Skeletal muscle tissue (tissue), 4 donors: ENCODE data around the gene ZSWIM4. TPM values are rescaled to one million over a fixed set of nuclear protein-coding genes. Genes with fewer than 3 reads are reported as not detected.

Experiments
- H3K27ac ChIP-seq: one replicate; pipeline ENCODE4 v1.7.0; 2013; ENCODE audit warnings: mild to moderate bottlenecking, low read depth, low read length, inconsistent platforms
- H3K27me3 ChIP-seq, 3 donors: one replicate each; pipeline ENCODE4 v1.7.0; 2013; ENCODE audit warnings: low read length in 3 of 3; ENCODE audit not compliant: control insufficient read depth in 3 of 3, insufficient read depth in 3 of 3
- H3K36me3 ChIP-seq, 3 donors: one replicate each; pipeline ENCODE4 v1.7.0; 2013; ENCODE audit warnings: low read length in 3 of 3; ENCODE audit not compliant: control insufficient read depth in 3 of 3, insufficient read depth in 3 of 3
- H3K4me1 ChIP-seq, 3 donors: one replicate each; pipeline ENCODE4 v1.7.0; 2013; ENCODE audit warnings: low read length in 3 of 3, mild to moderate bottlenecking in 3 of 3; ENCODE audit not compliant: control insufficient read depth in 3 of 3, insufficient read depth in 3 of 3
- H3K4me3 ChIP-seq, 3 donors: one replicate each; pipeline ENCODE4 v1.7.0; 2013; ENCODE audit warnings: low read length in 3 of 3
- H3K9ac ChIP-seq, 3 donors: one replicate each; pipeline ENCODE4 v1.7.0; 2013; ENCODE audit warnings: low read length in 3 of 3, mild to moderate bottlenecking in 3 of 3, moderate library complexity in 2 of 3, low read depth in 1 of 3
- H3K9me3 ChIP-seq, 3 donors: one replicate each; pipeline ENCODE4 v1.7.0; 2013; ENCODE audit warnings: low read length in 3 of 3; ENCODE audit not compliant: control insufficient read depth in 3 of 3
- total RNA-seq: library from RNA; depleted of rRNA; stranded (reverse); fragments of >200 nt; gene quantifications from one replicate; pipeline ENCODE4 v1.2.3, GENCODE V29; 2014
- donor health status: Osteomylitis.

ZSWIM4 gene
- total RNA-seq, 1 donor from 2014 or later = 2.6 TPM

- Histone ChIP-seq H3K9me3 (no peaks in the 10 kb centered on the region), H3K4me1 (no peaks in the 10 kb centered on the region), H3K36me3 (peaks cover 2 to 13% (median 5%) of the 10 kb centered on the region in 3 donors), H3K27ac (no peak overlapping the region), H3K4me3 (no peak overlapping the region), H3K27me3 (no peaks in the 10 kb centered on the region), H3K9ac (no peak overlapping the region)
Measured at GRCh38 chr19:13804830-13805683, 9.8 kb downstream of the ZSWIM4 start.

DNA sequence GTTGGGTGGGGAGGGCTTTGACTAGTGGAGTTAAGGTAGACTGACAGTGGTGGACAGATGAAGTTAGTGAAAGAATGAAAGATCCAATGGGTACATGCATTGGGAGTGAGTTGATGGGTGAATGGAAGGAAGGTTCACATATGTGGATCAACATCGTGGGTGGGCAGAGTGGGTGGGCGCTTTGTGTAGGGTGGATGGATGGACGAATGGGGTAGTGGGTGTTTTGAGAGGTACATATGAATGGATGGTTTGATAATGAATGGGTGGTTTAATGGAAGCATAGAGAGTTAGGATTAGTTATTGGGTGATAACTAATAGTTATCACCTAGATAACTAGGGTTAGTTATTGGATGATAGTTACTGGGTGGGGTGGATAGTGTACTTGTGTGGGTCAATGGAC, 11.5 kb downstream of the ZSWIM4 start:
- Histone ChIP-seq H3K27ac (no peak overlapping the region), H3K9ac (no peak overlapping the region), H3K36me3 (peaks cover 2 to 13% (median 8%) of the 10 kb centered on the region in 3 donors), H3K9me3 (no peaks in the 10 kb centered on the region), H3K4me1 (no peaks in the 10 kb centered on the region), H3K27me3 (no peaks in the 10 kb centered on the region), H3K4me3 (no peak overlapping the region)

DNA sequence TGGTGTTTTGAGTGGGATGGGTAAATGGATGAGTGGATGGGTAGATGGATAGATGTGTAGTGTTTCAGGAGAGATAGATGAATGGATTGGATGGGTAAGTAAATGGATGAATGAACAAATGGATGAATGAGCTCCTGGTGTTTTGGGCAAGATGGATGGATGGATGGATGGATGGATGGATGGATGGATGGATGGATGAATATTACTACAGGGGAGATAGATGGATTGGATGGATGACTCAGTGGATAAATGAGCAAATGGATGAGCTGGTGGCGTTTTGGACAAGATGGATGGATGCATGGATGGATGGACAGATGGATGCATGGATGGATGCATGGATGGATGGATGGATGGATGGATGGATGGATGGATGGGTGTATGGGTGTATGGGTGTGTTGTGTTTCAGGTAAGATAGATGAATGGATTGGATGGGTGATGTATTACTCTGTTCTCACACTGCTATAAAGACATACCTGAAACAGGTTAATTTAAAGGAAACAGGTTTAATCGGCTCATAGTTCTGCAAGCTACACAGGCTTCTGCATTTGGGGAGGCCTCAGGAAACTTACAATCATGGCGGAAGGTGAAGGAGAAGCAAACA, 12.3 kb downstream of the ZSWIM4 start:
- Histone ChIP-seq H3K9ac (no peak overlapping the region), H3K9me3 (no peaks in the 10 kb centered on the region), H3K4me3 (no peak overlapping the region), H3K27me3 (no peaks in the 10 kb centered on the region), H3K4me1 (no peaks in the 10 kb centered on the region), H3K36me3 (peaks cover 2 to 13% (median 8%) of the 10 kb centered on the region in 3 donors), H3K27ac (no peak overlapping the region)

GRCh38 chr19:13808856-13809255, 13.6 kb downstream of the ZSWIM4 start:
- Histone ChIP-seq H3K27ac (no peak overlapping the region), H3K4me1 (no peaks in the 10 kb centered on the region), H3K27me3 (no peaks in the 10 kb centered on the region), H3K9me3 (no peaks in the 10 kb centered on the region), H3K4me3 (no peak overlapping the region), H3K9ac (no peak overlapping the region), H3K36me3 (peaks cover 2 to 16% (median 14%) of the 10 kb centered on the region in 3 donors)

- no peak overlapping the region for H3K27ac ChIP-seq
- no peaks in the 10 kb centered on the region for H3K27me3 ChIP-seq
- H3K4me3 ChIP-seq = no peak overlapping the region
- no peaks in the 10 kb centered on the region for H3K9me3 ChIP-seq
- no peak overlapping the region for H3K9ac ChIP-seq
- peaks cover 2 to 14% (median 13%) of the 10 kb centered on the region in 3 donors for H3K36me3 ChIP-seq
- H3K4me1 ChIP-seq = no peaks in the 10 kb centered on the region
Measured at GRCh38 chr19:13812544-13812943, 17.3 kb downstream of the ZSWIM4 start.

GRCh38 chr19:13813147-13813546, 17.9 kb downstream of the ZSWIM4 start:
- Histone ChIP-seq H3K36me3 (peaks cover 2 to 14% (median 12%) of the 10 kb centered on the region in 3 donors), H3K4me3 (no peak overlapping the region), H3K9ac (no peak overlapping the region), H3K9me3 (no peaks in the 10 kb centered on the region), H3K27me3 (no peaks in the 10 kb centered on the region), H3K27ac (no peak overlapping the region), H3K4me1 (no peaks in the 10 kb centered on the region)

DNA sequence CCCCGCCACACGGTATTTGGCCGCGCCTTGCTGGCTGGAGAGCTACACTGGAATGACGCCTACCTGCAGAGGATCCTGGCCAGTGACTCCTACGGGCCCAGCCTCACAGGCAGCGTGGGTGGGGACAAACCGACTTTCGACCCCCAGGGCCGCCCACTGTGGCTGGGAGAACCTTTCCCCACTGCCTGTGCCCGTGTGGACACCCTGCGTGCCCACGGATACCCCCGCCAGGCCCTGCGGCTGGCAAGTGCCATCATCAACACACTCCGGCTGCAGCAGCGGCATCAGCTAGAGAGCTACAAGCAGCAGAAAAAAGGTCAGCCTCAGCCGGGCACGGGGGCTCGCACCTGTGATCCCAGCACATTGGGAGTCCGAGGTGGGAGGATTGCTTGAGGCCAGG, 19.3 kb downstream of the ZSWIM4 start:
- H3K27me3 ChIP-seq = no peaks in the 10 kb centered on the region
- H3K9me3 ChIP-seq = no peaks in the 10 kb centered on the region
- peaks cover 0 to 11% (median 7%) of the 10 kb centered on the region in 3 donors for H3K36me3 ChIP-seq
- H3K4me1 ChIP-seq = no peaks in the 10 kb centered on the region
- no peak overlapping the region for H3K9ac ChIP-seq
- no peak overlapping the region for H3K27ac ChIP-seq
- no peak overlapping the region for H3K4me3 ChIP-seq

- no peaks in the 10 kb centered on the region for H3K4me1 ChIP-seq
- H3K4me3 ChIP-seq = no peak overlapping the region
- no peaks in the 10 kb centered on the region for H3K9me3 ChIP-seq
- H3K9ac ChIP-seq = no peak overlapping the region
- no peak overlapping the region for H3K27ac ChIP-seq
- peaks cover 0 to 7% (median 6%) of the 10 kb centered on the region in 3 donors for H3K36me3 ChIP-seq
- no peaks in the 10 kb centered on the region for H3K27me3 ChIP-seq
Measured at GRCh38 chr19:13817018-13817614, 21.9 kb downstream of the ZSWIM4 start.

DNA sequence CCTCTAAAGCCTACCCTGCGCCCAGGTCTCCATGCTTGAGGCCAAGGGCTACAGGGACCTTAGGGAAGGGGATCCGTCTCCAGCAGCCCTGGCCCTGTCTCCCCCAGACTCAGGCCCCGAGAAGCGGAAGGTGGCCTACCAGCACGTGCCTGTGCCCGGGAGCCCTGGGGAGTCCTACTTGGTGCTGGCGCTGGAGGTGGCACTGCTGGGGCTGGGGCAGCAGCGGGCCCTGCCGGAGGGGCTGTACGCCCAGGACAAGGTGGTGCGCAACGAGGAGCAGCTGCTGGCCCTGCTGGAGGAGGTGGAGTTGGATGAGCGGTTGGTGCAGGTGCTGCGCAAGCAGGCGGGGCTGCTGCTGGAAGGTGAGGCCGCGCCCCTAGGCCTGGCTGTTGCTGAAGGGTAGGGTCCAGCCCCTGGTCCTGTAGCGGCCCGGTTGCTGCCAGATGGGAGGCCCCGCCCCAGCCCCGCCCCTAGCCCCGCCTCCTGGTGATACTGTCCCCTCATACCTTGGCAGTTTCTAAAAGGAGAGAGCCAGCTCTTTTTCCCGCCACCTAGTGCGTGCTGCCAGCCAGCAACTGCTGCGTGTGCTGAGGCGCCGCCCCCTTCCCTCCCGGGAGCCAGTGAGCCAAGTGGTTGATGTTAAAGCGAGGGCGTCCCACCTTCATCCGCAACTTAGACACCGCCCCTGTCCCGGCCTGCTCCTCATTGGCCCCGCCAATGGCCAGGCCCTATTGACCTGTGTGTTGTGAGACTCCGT, 22.6 kb downstream of the ZSWIM4 start:
- Histone ChIP-seq H3K36me3 (peaks cover 0 to 7% (median 5%) of the 10 kb centered on the region in 3 donors), H3K27ac (no peak overlapping the region), H3K4me1 (no peaks in the 10 kb centered on the region), H3K9me3 (no peaks in the 10 kb centered on the region), H3K4me3 (no peak overlapping the region), H3K9ac (no peak overlapping the region), H3K27me3 (no peaks in the 10 kb centered on the region)
